ENCODE measurements around the gene TNS1. TPM values are rescaled to one million over a fixed set of nuclear protein-coding genes. Genes with fewer than 3 reads are reported as not detected.

The TNS1 gene
- total RNA-seq, 1 donor from 2014 or later: 11.6 TPM

DNA sequence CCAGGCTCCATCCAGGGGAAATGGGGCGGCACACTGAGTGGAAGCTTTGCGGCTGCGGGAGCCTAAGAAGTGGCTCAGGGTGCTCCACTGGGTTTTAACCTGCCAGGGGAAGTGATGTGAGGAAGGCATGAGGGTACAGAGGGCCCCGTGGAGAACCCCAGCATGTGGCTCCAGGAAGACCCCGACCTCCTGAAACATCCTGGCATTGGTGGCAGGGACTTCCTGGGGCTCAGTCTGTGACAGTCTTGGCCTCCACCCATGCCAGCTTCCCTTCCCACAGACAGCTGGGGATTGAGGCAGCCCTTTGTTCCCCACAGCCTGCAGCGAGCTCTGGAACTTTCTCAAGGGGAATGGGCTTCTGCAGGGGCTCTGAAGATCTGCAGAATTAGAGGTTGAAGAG, 146.6 kb downstream of the TNS1 start:
- TF ChIP-seq CTCF (IDR thresholded peaks at IDR 0.05; ENCODE audit: unreplicated experiment): no peak
- H3K27ac Mint-ChIP-seq (ENCODE audit: unreplicated experiment): no peak overlapping the region
- H3K4me1 Mint-ChIP-seq (ENCODE audit: unreplicated experiment): peaks cover 11% of the 10 kb centered on the region
- DNase-seq (ENCODE audit: low spot score): no peak
- H3K9me3 Mint-ChIP-seq (ENCODE audit: unreplicated experiment): no peaks in the 10 kb centered on the region
- H3K4me3 Mint-ChIP-seq (ENCODE audit: unreplicated experiment): no peak overlapping the region
- H3K36me3 Mint-ChIP-seq (ENCODE audit: low read depth, unreplicated experiment): peaks cover 22% of the 10 kb centered on the region
- peaks cover 1% of the 10 kb centered on the region for H3K27me3 Mint-ChIP-seq (ENCODE audit: unreplicated experiment)

GRCh38 chr2:217854684-217855420, 147.9 kb downstream of the TNS1 start:
- Mint-ChIP-seq H3K27me3 (ENCODE audit: unreplicated experiment) (peaks cover 6% of the 10 kb centered on the region), H3K9me3 (ENCODE audit: unreplicated experiment) (no peaks in the 10 kb centered on the region), H3K4me3 (ENCODE audit: unreplicated experiment) (no peak overlapping the region), H3K4me1 (ENCODE audit: unreplicated experiment) (peaks cover 18% of the 10 kb centered on the region), H3K27ac (ENCODE audit: unreplicated experiment) (no peak overlapping the region), H3K36me3 (ENCODE audit: low read depth, unreplicated experiment) (peaks cover 30% of the 10 kb centered on the region)
- no peak for TF ChIP-seq CTCF (IDR thresholded peaks at IDR 0.05; ENCODE audit: unreplicated experiment)
- DNase-seq (ENCODE audit: low spot score): no peak

GRCh38 chr2:217853961-217854360, 148.8 kb downstream of the TNS1 start:
- no peak overlapping the region for H3K4me3 Mint-ChIP-seq (ENCODE audit: unreplicated experiment)
- H3K36me3 Mint-ChIP-seq (ENCODE audit: low read depth, unreplicated experiment): peaks cover 30% of the 10 kb centered on the region
- no peak for TF ChIP-seq CTCF (IDR thresholded peaks at IDR 0.05; ENCODE audit: unreplicated experiment)
- no peak for DNase-seq (ENCODE audit: low spot score)
- no peak overlapping the region for H3K27ac Mint-ChIP-seq (ENCODE audit: unreplicated experiment)
- H3K9me3 Mint-ChIP-seq (ENCODE audit: unreplicated experiment): no peaks in the 10 kb centered on the region
- H3K4me1 Mint-ChIP-seq (ENCODE audit: unreplicated experiment): peaks cover 18% of the 10 kb centered on the region
- peaks cover 6% of the 10 kb centered on the region for H3K27me3 Mint-ChIP-seq (ENCODE audit: unreplicated experiment)

- peak overlapping the region; percentile 8 for H3K27ac Mint-ChIP-seq (ENCODE audit: unreplicated experiment)
Observed at GRCh38 chr2:217853301-217853881, 149.4 kb downstream of the TNS1 start.

More at GRCh38 chr2:217853301-217853881, 149.4 kb downstream of the TNS1 start:
- H3K9me3 Mint-ChIP-seq (ENCODE audit: unreplicated experiment): no peaks in the 10 kb centered on the region
- no peak overlapping the region for H3K4me3 Mint-ChIP-seq (ENCODE audit: unreplicated experiment)
- peaks cover 18% of the 10 kb centered on the region for H3K4me1 Mint-ChIP-seq (ENCODE audit: unreplicated experiment)
- peaks cover 30% of the 10 kb centered on the region for H3K36me3 Mint-ChIP-seq (ENCODE audit: low read depth, unreplicated experiment)
- no peak for TF ChIP-seq CTCF (IDR thresholded peaks at IDR 0.05; ENCODE audit: unreplicated experiment)
- DNase-seq (ENCODE audit: low spot score): no peak
- H3K27me3 Mint-ChIP-seq (ENCODE audit: unreplicated experiment): peaks cover 6% of the 10 kb centered on the region

All from endothelial cell (in vitro differentiated cells).